HepG2 (cell line): Measurements from ENCODE around the gene ABHD17B. TPM values are rescaled to one million over a fixed set of nuclear protein-coding genes. Genes with fewer than 3 reads are reported as not detected.

Source experiments
- ATAC-seq: fragments of 200-7000 bp; cut with Tn5 transposase; 3 replicates; pipeline ENCODE4 v1.9.1; 2020; ENCODE audit warnings: mild to moderate bottlenecking, moderate library complexity
- BruUV-seq: library from RNA; stranded (reverse); fragments of 400-500 nt; replicated peaks from 2 replicates; lab custom pipeline; 2021; lab: Mats Ljungman, UMichigan
- CTCF ChIA-PET: fragments of 300-600 bp; formaldehyde crosslinking; extraction: SDS; loops from one replicate; lab custom pipeline; 2021; ENCODE audit warnings: low total read pairs, inconsistent platforms, low intra/inter-chr PET ratio; lab: Yijun Ruan, JAX
- POLR2A ChIA-PET: fragments of 350-600 bp; sonication (Branson Sonifier 250); formaldehyde crosslinking; loops from one replicate; lab custom pipeline; 2020; ENCODE audit warnings: antibody characterized with exemption, inconsistent platforms; lab: Yijun Ruan, JAX
- DNase-seq: peaks from one replicate; pipeline ENCODE4 v3.0.0-alpha.2; 2015; ENCODE audit warnings: low spot score
- FAIRE-seq: peaks from 3 replicates; lab custom pipeline; 2011; peaks lifted over from hg19 to GRCh38; lab: Jason Lieb, UNC
- H2AFZ ChIP-seq: one replicate; pipeline ENCODE4 v1.6.1; 2011; ENCODE audit warnings: low read length, inconsistent platforms
- H3K27ac ChIP-seq: fragments of 300-600 bp; 3 replicates; pipeline ENCODE4 v1.8.0; 2011; ENCODE audit warnings: mixed run types, mild to moderate bottlenecking, mixed read lengths, low read length, inconsistent platforms; ENCODE audit not compliant: insufficient read depth; ENCODE audit errors: extremely low read length
- H3K27me3 ChIP-seq, 2 experiments: fragments of 200-600 bp in 1 of 2; 2 replicates in 1 of 2; 3 replicates in 1 of 2; pipeline versions ENCODE4 v1.6.0 to v1.8.0; 2011; ENCODE audit warnings: low read length in 2 of 2, mild to moderate bottlenecking in 2 of 2, moderate library complexity in 2 of 2, inconsistent platforms in 1 of 2; ENCODE audit not compliant: insufficient read depth in 2 of 2, control insufficient read depth in 1 of 2
- H3K36me3 ChIP-seq, 2 experiments: fragments of 200-600 bp in 1 of 2; replicated peaks in 1 of 2; 2 replicates in 1 of 2; 3 replicates in 1 of 2; pipeline versions ENCODE4 v1.5.1 to v1.8.0; 2011; ENCODE audit warnings: low read length in 2 of 2, inconsistent platforms in 1 of 2; ENCODE audit not compliant: insufficient read depth in 2 of 2, control insufficient read depth in 1 of 2
- H3K4me1 ChIP-seq: 2 replicates; pipeline ENCODE4 v1.5.1; 2012; ENCODE audit warnings: low read length, inconsistent platforms; ENCODE audit not compliant: insufficient read depth
- H3K4me2 ChIP-seq: 2 replicates; pipeline ENCODE4 v1.6.0; 2011; ENCODE audit warnings: low read depth, low read length, inconsistent platforms
- H3K4me3 ChIP-seq, 3 experiments: fragments of 200-600 bp in 1 of 3; sonication (generic), shearing (Covaris generic) in 1 of 3; replicated peaks in 1 of 3; 2 replicates each; pipeline ENCODE4 v1.5.1; 2011 to 2016; ENCODE audit warnings: low read length in 3 of 3, inconsistent platforms in 2 of 3, low read depth in 2 of 3, mild to moderate bottlenecking in 2 of 3, control low read depth in 1 of 3, mixed read lengths in 1 of 3; ENCODE audit not compliant: insufficient read depth in 1 of 3
- H3K79me2 ChIP-seq: one replicate; pipeline ENCODE4 v1.6.1; 2011; ENCODE audit warnings: low read length, inconsistent platforms; ENCODE audit not compliant: insufficient read depth
- H3K9ac ChIP-seq: 2 replicates; pipeline ENCODE4 v1.6.0; 2011; ENCODE audit warnings: mild to moderate bottlenecking, low read depth, low read length, inconsistent platforms; ENCODE audit not compliant: insufficient read depth
- H3K9me3 ChIP-seq: 2 replicates; pipeline ENCODE4 v1.5.1; 2012; ENCODE audit warnings: mild to moderate bottlenecking, low read length
- H4K20me1 ChIP-seq: 2 replicates; pipeline ENCODE4 v1.6.0; 2011; ENCODE audit warnings: inconsistent platforms, mild to moderate bottlenecking, low read length, moderate library complexity; ENCODE audit not compliant: insufficient read depth
- BCL6 ChIP-seq: IDR thresholded peaks from 2 replicates; pipeline ENCODE4 v1.6.1; 2016; ENCODE audit warnings: missing genetic modification reagents, missing compliant biosample characterization
- CBX5 ChIP-seq: sonication (generic); formaldehyde crosslinking; IDR thresholded peaks from 2 replicates; pipeline ENCODE4 v1.4.0; 2020; ENCODE audit warnings: missing genetic modification reagents, borderline replicate concordance
- PAF1 ChIP-seq: IDR thresholded peaks from 2 replicates; pipeline ENCODE4 v1.6.1; 2016; ENCODE audit warnings: missing genetic modification reagents, missing compliant biosample characterization
- PLRG1 ChIP-seq: fragments of 450-650 bp; conservative IDR thresholded peaks from 2 replicates; pipeline ENCODE4 v1.6.1; 2016
- SPEN ChIP-seq: sonication (generic); formaldehyde crosslinking; IDR thresholded peaks from 2 replicates; pipeline ENCODE4 v1.5.1; 2020; ENCODE audit warnings: low read depth, mild to moderate bottlenecking, missing genetic modification reagents
- TCF7 ChIP-seq: sonication (generic); IDR thresholded peaks from 2 replicates; pipeline ENCODE4 v1.6.1; 2016; ENCODE audit warnings: antibody characterized with exemption, low read depth
- TCF7L2 ChIP-seq: IDR thresholded peaks from 2 replicates; pipeline ENCODE4 v1.6.1; 2011; ENCODE audit warnings: mild to moderate bottlenecking, low read depth, low read length, moderate library complexity
- ZBTB38 ChIP-seq: sonication (generic); formaldehyde crosslinking; IDR thresholded peaks from 2 replicates; pipeline ENCODE4 v1.5.1; 2020; ENCODE audit warnings: mild to moderate bottlenecking, missing genetic modification reagents
- ZBTB7B ChIP-seq: sonication (generic); formaldehyde crosslinking; IDR thresholded peaks from 2 replicates; pipeline ENCODE4 v1.4.0; 2020; ENCODE audit warnings: missing genetic modification reagents
- WGBS: methylation state at CpG from one replicate; pipeline ENCODE4 v1.1.6; 2017; ENCODE audit warnings: low lambda C conversion rate; 5-methylcytosine and 5-hydroxymethylcytosine counted together
- in situ Hi-C: cut with HindIII; loops from 2 replicates; pipeline ENCODE4 v1.10.0; 2017; ENCODE audit warnings: low pct_unique_long_range_greater_than_20kb; ENCODE audit not compliant: extremely low pct_ligation_motif_present
- intact Hi-C: fragments of 100-400 bp; cut with micrococcal nuclease; formaldehyde crosslinking; loops from one replicate; pipeline ENCODE4 v1.10.0; 2022; ENCODE audit not compliant: unreplicated experiment
- polyA plus RNA-seq, 8 experiments: library from polyadenylated mRNA; depleted of rRNA in 3 of 8; stranded (reverse) in 7 of 8; unstranded in 1 of 8; fragments of >200 nt; fragmentation: Illumina TruSeq in 4 of 8; extraction: Trizol in 4 of 8; gene quantifications; 2 replicates each; pipeline versions ENCODE4 v1.2.1 to v1.2.3, GENCODE V29; 2011 to 2016; ENCODE audit warnings: low read depth in 4 of 8, missing spikeins in 1 of 8, mixed read lengths in 1 of 8; ENCODE audit not compliant: insufficient read depth in 1 of 8
- total RNA-seq, 5 experiments: library from RNA; depleted of rRNA; stranded (reverse); fragments of >200 nt; fragmentation: Illumina TruSeq; extraction: Trizol; gene quantifications; 2 replicates each; pipeline ENCODE4 v1.2.3, GENCODE V29; 2016; ENCODE audit warnings: low read depth in 1 of 5
- TF ChIP-seq, protein P1 (sequence below): IDR thresholded peaks from 2 replicates; pipeline ENCODE4 v1.6.1; 2016; ENCODE audit warnings: control low read depth
- TF ChIP-seq, protein P2 (sequence below): sonication (generic); formaldehyde crosslinking; IDR thresholded peaks from 2 replicates; pipeline ENCODE4 v1.4.0; 2020; ENCODE audit warnings: low read depth, mild to moderate bottlenecking, missing genetic modification reagents

The ABHD17B gene
- total and polyA plus RNA-seq, 2 of the 13 experiments (the other 11 are each of a cell fraction or from before 2014, with no cell fraction given), result 11.3 to 22.0 TPM

DNA sequence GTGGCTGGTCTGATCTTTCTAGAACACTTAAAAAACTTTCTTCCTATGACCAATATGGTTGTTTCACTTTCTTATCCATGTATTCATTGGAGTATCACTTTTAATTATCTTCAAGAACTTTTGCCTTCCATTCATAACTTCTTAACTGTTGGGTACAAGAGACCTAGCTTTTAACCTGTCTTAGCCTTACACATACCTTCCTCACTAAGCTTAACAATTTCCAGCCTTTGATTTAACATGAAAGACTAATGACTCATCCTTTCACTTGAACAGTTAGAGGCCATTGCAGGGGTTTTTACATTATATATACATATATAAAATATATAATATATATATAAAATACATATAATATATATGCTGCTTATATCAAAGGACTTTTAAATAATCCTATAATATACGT, 57.9 kb downstream of the ABHD17B start:
- DNase-seq (no peak), FAIRE-seq (no peak), ATAC-seq (no peak)
- H3K27ac ChIP-seq, result no peak overlapping the region
- no peaks in the 10 kb centered on the region for H3K79me2 ChIP-seq
- H3K4me1 ChIP-seq, result no peaks in the 10 kb centered on the region
- H3K4me3 ChIP-seq, result no peak overlapping the region
- ChIA-PET POLR2A (interaction anchor here (1.3 kb wide), 1 partner anchor 58 kb away, joined by 3 read pairs; the partner anchor contains the start of genes ABHD17B and C9orf85), CTCF (no interaction called here)
- no peak overlapping the region for H2AFZ ChIP-seq
- H4K20me1 ChIP-seq, result no peaks in the 10 kb centered on the region; the same call in 1 of the 2 replicates
- WGBS, result 95% methylated on average over 1 of the region's 1 CpG
- no TSS peak for BruUV-seq
- no peaks in the 10 kb centered on the region for H3K9me3 ChIP-seq
- H3K27me3 ChIP-seq, result no peaks in the 10 kb centered on the region
- in situ Hi-C loops (no loop called here), intact Hi-C loops (no loop called here)
- no peak overlapping the region for H3K4me2 ChIP-seq
- H3K9ac ChIP-seq, result no peak overlapping the region
- H3K36me3 ChIP-seq, result no peaks in the 10 kb centered on the region
- TF ChIP-seq CBX5 (CRISPR knock-in tag) (no peak), BCL6 (no peak), ZBTB7B (CRISPR knock-in tag) (no peak)
- TF ChIP-seq, protein P1, sequence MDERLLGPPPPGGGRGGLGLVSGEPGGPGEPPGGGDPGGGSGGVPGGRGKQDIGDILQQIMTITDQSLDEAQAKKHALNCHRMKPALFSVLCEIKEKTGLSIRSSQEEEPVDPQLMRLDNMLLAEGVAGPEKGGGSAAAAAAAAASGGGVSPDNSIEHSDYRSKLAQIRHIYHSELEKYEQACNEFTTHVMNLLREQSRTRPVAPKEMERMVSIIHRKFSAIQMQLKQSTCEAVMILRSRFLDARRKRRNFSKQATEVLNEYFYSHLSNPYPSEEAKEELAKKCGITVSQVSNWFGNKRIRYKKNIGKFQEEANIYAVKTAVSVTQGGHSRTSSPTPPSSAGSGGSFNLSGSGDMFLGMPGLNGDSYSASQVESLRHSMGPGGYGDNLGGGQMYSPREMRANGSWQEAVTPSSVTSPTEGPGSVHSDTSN (CRISPR knock-in tag), result no peak

DNA sequence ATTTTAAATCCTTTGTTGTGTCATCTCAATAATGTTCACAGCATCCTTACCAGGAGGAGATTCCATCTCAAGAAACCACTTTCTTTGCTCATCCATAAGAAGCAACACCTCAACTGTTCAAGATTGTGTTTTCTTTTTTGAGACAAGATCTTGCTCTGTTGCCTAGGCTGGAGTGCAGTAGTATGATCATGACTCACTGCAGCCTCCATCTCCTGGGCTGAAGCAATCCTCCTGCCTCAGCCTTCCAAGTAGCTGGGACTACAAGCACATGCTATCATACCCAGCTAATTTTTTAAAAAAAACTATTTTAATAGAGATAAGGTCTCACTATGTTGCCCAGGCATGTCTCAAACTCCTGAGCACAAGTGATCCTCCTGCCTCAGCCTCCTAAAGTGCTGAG, 60.0 kb downstream of the ABHD17B start:
- intact Hi-C loops, result no loop called here
- H3K79me2 ChIP-seq, result no peaks in the 10 kb centered on the region
- H3K4me3 ChIP-seq, result no peak overlapping the region
- H3K4me2 ChIP-seq, result no peak overlapping the region
- H3K9me3 ChIP-seq, result no peaks in the 10 kb centered on the region
- no peak for FAIRE-seq
- H3K9ac ChIP-seq, result no peak overlapping the region
- no peaks in the 10 kb centered on the region for H3K36me3 ChIP-seq
- H3K27me3 ChIP-seq, result no peaks in the 10 kb centered on the region
- no peaks in the 10 kb centered on the region for H3K4me1 ChIP-seq
- ATAC-seq, result no peak
- CTCF ChIA-PET, result no interaction called here
- TF ChIP-seq SPEN (CRISPR knock-in tag), result no peak
- no peak for TF ChIP-seq PLRG1
- TF ChIP-seq PAF1 (CRISPR knock-in tag), result no peak
- TF ChIP-seq TCF7, result no peak
- TF ChIP-seq ZBTB38, result no peak
- no peak for TF ChIP-seq TCF7L2
- TF ChIP-seq, protein P2, sequence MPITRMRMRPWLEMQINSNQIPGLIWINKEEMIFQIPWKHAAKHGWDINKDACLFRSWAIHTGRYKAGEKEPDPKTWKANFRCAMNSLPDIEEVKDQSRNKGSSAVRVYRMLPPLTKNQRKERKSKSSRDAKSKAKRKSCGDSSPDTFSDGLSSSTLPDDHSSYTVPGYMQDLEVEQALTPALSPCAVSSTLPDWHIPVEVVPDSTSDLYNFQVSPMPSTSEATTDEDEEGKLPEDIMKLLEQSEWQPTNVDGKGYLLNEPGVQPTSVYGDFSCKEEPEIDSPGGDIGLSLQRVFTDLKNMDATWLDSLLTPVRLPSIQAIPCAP (CRISPR knock-in tag), result no peak
- TF ChIP-seq, all 625 proteins: peak for 0
- in situ Hi-C loops, result no loop called here
- no TSS peak for BruUV-seq
- no peak for DNase-seq
- Histone ChIP-seq H2AFZ (no peak overlapping the region), H4K20me1 (no peaks in the 10 kb centered on the region; the same call in 1 of the 2 replicates), H3K27ac (no peak overlapping the region)
- POLR2A ChIA-PET, result no interaction called here
